GM10266 (cell line): ENCODE data around the gene SHQ1.

Source experiments
- DNase-seq: peaks from one replicate; pipeline ENCODE4 v3.0.0; 2012; ENCODE audit errors: extremely low spot score
- CTCF ChIP-seq: IDR thresholded peaks from 2 replicates; pipeline ENCODE4 v1.5.1; 2012; ENCODE audit warnings: mild to moderate bottlenecking, low read depth; ENCODE audit not compliant: control insufficient read depth, insufficient read depth; ENCODE audit errors: missing control alignments

The SHQ1 gene

DNA sequence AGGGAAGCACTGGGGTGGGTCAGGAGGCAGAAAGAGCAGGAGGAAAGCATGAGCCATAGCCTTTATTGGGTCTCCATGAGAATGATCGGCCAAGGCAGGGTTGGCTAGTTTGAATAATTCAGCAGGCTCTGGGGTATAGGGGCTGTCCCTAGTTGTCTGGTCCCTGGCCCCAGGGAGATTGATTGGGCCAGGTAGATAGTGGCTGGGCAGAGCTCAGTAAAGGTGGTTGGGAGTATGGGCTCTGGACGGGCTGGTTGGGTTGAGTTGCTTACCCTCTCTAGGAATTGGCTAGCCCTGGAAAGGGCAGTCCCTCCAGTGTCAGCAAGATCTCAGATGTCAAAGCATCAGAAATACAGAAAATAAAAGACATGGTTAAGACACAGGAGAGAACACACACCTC, 148.1 kb downstream of the SHQ1 start:
- no peak for TF ChIP-seq CTCF
- no peak for DNase-seq

- no peak for DNase-seq
- TF ChIP-seq CTCF: no peak
Measured at GRCh38 chr3:72699631-72700030, 148.6 kb downstream of the SHQ1 start.
